HepG2 (cell line): ENCODE results near the gene PCCB. TPM values are rescaled to one million over a fixed set of nuclear protein-coding genes. Genes with fewer than 3 reads are reported as not detected.

Experiments
- DNMT3B ChIP-seq: conservative IDR thresholded peaks from 2 replicates; pipeline ENCODE4 v1.6.1; 2016; ENCODE audit warnings: missing biosample characterization, control low read depth
- ERF ChIP-seq: IDR thresholded peaks from 2 replicates; pipeline ENCODE4 v1.6.1; 2018; ENCODE audit warnings: missing biosample characterization, missing genetic modification reagents
- MAZ ChIP-seq, 2 experiments: sonication (generic) in 1 of 2; formaldehyde crosslinking in 1 of 2; IDR thresholded peaks; 2 replicates each; pipeline versions ENCODE4 v1.5.0 to v1.6.1; 2012 to 2020; ENCODE audit warnings: low read depth in 2 of 2, mild to moderate bottlenecking in 2 of 2, borderline replicate concordance in 1 of 2, improper control_type of control experiment in 1 of 2, low read length in 1 of 2, missing genetic modification reagents in 1 of 2, moderate library complexity in 1 of 2
- MED8 ChIP-seq: sonication (generic); formaldehyde crosslinking; IDR thresholded peaks from 2 replicates; pipeline ENCODE4 v1.8.1; 2023; ENCODE audit warnings: mild to moderate bottlenecking, missing genetic modification reagents; ENCODE audit not compliant: insufficient replicate concordance
- NFIC ChIP-seq: IDR thresholded peaks from 2 replicates; pipeline ENCODE4 v1.6.1; 2012; ENCODE audit warnings: mild to moderate bottlenecking, low read length, inconsistent platforms
- PATZ1 ChIP-seq: sonication (generic); formaldehyde crosslinking; IDR thresholded peaks from 2 replicates; pipeline ENCODE4 v1.4.0; 2020; ENCODE audit warnings: missing genetic modification reagents
- POLR2AphosphoS2 ChIP-seq: IDR thresholded peaks from 2 replicates; pipeline ENCODE4 v1.6.1; 2011; ENCODE audit warnings: low read depth, low read length, improper control_type of control experiment
- REXO4 ChIP-seq: sonication (generic); formaldehyde crosslinking; IDR thresholded peaks from 2 replicates; pipeline ENCODE4 v1.8.0; 2022; ENCODE audit warnings: missing genetic modification reagents, mild to moderate bottlenecking, borderline replicate concordance
- ZNF251 ChIP-seq: sonication (generic); formaldehyde crosslinking; IDR thresholded peaks from 2 replicates; pipeline ENCODE4 v1.9.0; 2021; ENCODE audit warnings: mild to moderate bottlenecking, missing genetic modification reagents
- ZNF264 ChIP-seq: sonication (generic); formaldehyde crosslinking; IDR thresholded peaks from 2 replicates; pipeline ENCODE4 v1.4.0; 2020; ENCODE audit warnings: missing genetic modification reagents
- ZNF441 ChIP-seq: sonication (generic); formaldehyde crosslinking; IDR thresholded peaks from 2 replicates; pipeline ENCODE4 v1.7.0; 2021; ENCODE audit warnings: missing genetic modification reagents, borderline replicate concordance
- ZNF460 ChIP-seq: sonication (generic); formaldehyde crosslinking; IDR thresholded peaks from 2 replicates; pipeline ENCODE4 v1.5.1; 2020; ENCODE audit warnings: missing genetic modification reagents, mild to moderate bottlenecking, borderline replicate concordance
- ZNF816 ChIP-seq: sonication (generic); formaldehyde crosslinking; IDR thresholded peaks from 2 replicates; pipeline ENCODE4 v1.8.0; 2022; ENCODE audit warnings: missing genetic modification reagents, mild to moderate bottlenecking, borderline replicate concordance
- polyA plus RNA-seq, 8 experiments: library from polyadenylated mRNA; depleted of rRNA in 3 of 8; stranded (reverse) in 7 of 8; unstranded in 1 of 8; fragments of >200 nt; fragmentation: Illumina TruSeq in 4 of 8; extraction: Trizol in 4 of 8; gene quantifications; 2 replicates each; pipeline versions ENCODE4 v1.2.1 to v1.2.3, GENCODE V29; 2011 to 2016; ENCODE audit warnings: low read depth in 4 of 8, missing spikeins in 1 of 8, mixed read lengths in 1 of 8; ENCODE audit not compliant: insufficient read depth in 1 of 8
- total RNA-seq, 5 experiments: library from RNA; depleted of rRNA; stranded (reverse); fragments of >200 nt; fragmentation: Illumina TruSeq; extraction: Trizol; gene quantifications; 2 replicates each; pipeline ENCODE4 v1.2.3, GENCODE V29; 2016; ENCODE audit warnings: low read depth in 1 of 5
- TF ChIP-seq, protein P1 (sequence below), 2 experiments: sonication (generic) in 1 of 2; formaldehyde crosslinking in 1 of 2; IDR thresholded peaks; 2 replicates each; pipeline versions ENCODE4 v1.5.1 to v1.6.1; 2011 to 2020; ENCODE audit warnings: borderline replicate concordance in 1 of 2, low read depth in 1 of 2, low read length in 1 of 2, mild to moderate bottlenecking in 1 of 2, missing genetic modification reagents in 1 of 2, moderate library complexity in 1 of 2
- TF ChIP-seq, protein P2 (sequence below): sonication (generic); formaldehyde crosslinking; IDR thresholded peaks from 2 replicates; pipeline ENCODE4 v1.5.0; 2020; ENCODE audit warnings: mild to moderate bottlenecking, missing genetic modification reagents, borderline replicate concordance
- TF ChIP-seq, protein P3 (sequence below): sonication (generic); formaldehyde crosslinking; IDR thresholded peaks from 2 replicates; pipeline ENCODE4 v1.4.0; 2020; ENCODE audit warnings: missing genetic modification reagents
- TF ChIP-seq, protein P4 (sequence below): sonication (generic); formaldehyde crosslinking; IDR thresholded peaks from 2 replicates; pipeline ENCODE4 v1.4.0; 2020; ENCODE audit warnings: mild to moderate bottlenecking, missing genetic modification reagents, borderline replicate concordance

PCCB gene
- total and polyA plus RNA-seq, 2 of the 13 experiments (the other 11 are each of a cell fraction or from before 2014, with no cell fraction given) = 84.1 to 88.7 TPM

- TF ChIP-seq PATZ1 (CRISPR knock-in tag) (no peak), ERF (peak; percentile 28; the same call in 1 of the 2 replicates), REXO4 (CRISPR knock-in tag) (peak; percentile 67; the same call in 1 of the 2 replicates), ZNF251 (peak; percentile 98), MED8 (CRISPR knock-in tag) (peak; percentile 37), ZNF441 (peak; percentile 89), NFIC (no peak), DNMT3B (CRISPR knock-in tag) (peak; percentile 96), ZNF264 (peak; percentile 93), ZNF460 (CRISPR knock-in tag) (no peak), MAZ (IDR thresholded peaks at IDR 0.05; ENCODE audit: borderline replicate concordance, low read depth, low read length) (no peak), MAZ (CRISPR knock-in tag; IDR thresholded peaks at IDR 0.05; ENCODE audit: low read depth) (peak; percentile 63; the same call in 1 of the 2 replicates), ZNF816 (CRISPR knock-in tag) (no peak), POLR2AphosphoS2 (no peak)
- TF ChIP-seq, protein P1, sequence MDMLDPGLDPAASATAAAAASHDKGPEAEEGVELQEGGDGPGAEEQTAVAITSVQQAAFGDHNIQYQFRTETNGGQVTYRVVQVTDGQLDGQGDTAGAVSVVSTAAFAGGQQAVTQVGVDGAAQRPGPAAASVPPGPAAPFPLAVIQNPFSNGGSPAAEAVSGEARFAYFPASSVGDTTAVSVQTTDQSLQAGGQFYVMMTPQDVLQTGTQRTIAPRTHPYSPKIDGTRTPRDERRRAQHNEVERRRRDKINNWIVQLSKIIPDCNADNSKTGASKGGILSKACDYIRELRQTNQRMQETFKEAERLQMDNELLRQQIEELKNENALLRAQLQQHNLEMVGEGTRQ (IDR thresholded peaks at IDR 0.05; ENCODE audit: low read depth, low read length) = no peak
- TF ChIP-seq, protein P1 (CRISPR knock-in tag; IDR thresholded peaks at IDR 0.05; ENCODE audit: borderline replicate concordance) = peak; percentile 77
- TF ChIP-seq, protein P2, sequence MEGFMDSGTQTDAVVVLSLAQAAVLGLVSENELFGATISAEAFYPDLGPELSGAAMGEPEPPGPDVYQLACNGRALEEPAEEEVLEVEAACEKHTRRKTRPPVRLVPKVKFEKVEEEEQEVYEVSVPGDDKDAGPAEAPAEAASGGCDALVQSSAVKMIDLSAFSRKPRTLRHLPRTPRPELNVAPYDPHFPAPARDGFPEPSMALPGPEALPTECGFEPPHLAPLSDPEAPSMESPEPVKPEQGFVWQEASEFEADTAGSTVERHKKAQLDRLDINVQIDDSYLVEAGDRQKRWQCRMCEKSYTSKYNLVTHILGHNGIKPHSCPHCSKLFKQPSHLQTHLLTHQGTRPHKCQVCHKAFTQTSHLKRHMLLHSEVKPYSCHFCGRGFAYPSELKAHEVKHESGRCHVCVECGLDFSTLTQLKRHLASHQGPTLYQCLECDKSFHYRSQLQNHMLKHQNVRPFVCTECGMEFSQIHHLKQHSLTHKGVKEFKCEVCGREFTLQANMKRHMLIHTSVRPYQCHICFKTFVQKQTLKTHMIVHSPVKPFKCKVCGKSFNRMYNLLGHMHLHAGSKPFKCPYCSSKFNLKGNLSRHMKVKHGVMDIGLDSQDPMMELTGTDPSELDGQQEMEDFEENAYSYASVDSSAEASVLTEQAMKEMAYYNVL = peak; percentile 52; the same call in 1 of the 2 replicates
- TF ChIP-seq, protein P3, sequence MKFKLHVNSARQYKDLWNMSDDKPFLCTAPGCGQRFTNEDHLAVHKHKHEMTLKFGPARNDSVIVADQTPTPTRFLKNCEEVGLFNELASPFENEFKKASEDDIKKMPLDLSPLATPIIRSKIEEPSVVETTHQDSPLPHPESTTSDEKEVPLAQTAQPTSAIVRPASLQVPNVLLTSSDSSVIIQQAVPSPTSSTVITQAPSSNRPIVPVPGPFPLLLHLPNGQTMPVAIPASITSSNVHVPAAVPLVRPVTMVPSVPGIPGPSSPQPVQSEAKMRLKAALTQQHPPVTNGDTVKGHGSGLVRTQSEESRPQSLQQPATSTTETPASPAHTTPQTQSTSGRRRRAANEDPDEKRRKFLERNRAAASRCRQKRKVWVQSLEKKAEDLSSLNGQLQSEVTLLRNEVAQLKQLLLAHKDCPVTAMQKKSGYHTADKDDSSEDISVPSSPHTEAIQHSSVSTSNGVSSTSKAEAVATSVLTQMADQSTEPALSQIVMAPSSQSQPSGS (CRISPR knock-in tag) = no peak; the same call in 1 of the 2 replicates
- TF ChIP-seq, protein P4, sequence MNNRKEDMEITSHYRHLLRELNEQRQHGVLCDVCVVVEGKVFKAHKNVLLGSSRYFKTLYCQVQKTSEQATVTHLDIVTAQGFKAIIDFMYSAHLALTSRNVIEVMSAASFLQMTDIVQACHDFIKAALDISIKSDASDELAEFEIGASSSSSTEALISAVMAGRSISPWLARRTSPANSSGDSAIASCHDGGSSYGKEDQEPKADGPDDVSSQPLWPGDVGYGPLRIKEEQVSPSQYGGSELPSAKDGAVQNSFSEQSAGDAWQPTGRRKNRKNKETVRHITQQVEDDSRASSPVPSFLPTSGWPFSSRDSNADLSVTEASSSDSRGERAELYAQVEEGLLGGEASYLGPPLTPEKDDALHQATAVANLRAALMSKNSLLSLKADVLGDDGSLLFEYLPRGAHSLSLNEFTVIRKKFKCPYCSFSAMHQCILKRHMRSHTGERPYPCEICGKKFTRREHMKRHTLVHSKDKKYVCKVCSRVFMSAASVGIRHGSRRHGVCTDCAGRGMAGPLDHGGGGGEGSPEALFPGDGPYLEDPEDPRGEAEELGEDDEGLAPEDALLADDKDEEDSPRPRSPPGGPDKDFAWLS (CRISPR knock-in tag) = no peak
Observed at GRCh38 chr3:136250903-136251460, 842 bp downstream of the PCCB start (continued).
